ENCODE data around the gene AK8.

GRCh38 chr9:132744881-132745755 lies 133.0 kb downstream of the AK8 start:
- TF ChIP-seq SIN3A (IDR thresholded peaks at IDR 0.05; ENCODE audit: borderline replicate concordance, low read depth, low read length) = no peak
- no peak for TF ChIP-seq POLR2AphosphoS5 (IDR thresholded peaks at IDR 0.05; ENCODE audit: low read depth, low read length)
- no peak for TF ChIP-seq ELF1 (IDR thresholded peaks at IDR 0.05)
- no peak for TF ChIP-seq CTCF (IDR thresholded peaks at IDR 0.05)
- no peak for TF ChIP-seq EP300 (IDR thresholded peaks at IDR 0.05; ENCODE audit: borderline replicate concordance in 1 of 2, low read depth in 1 of 2, low read length in 1 of 2)
- no peak for TF ChIP-seq JUND (IDR thresholded peaks at IDR 0.05)
- no peak for TF ChIP-seq USF1 (IDR thresholded peaks at IDR 0.05; ENCODE audit: borderline replicate concordance, low read depth)
- no peak for TF ChIP-seq ZBTB33 (IDR thresholded peaks at IDR 0.05; ENCODE audit: borderline replicate concordance, low read depth)
- TF ChIP-seq MAX (IDR thresholded peaks at IDR 0.05; ENCODE audit: low read depth) = no peak
